MV-4-11 (cell line): Measurements from ENCODE around the gene CHMP2A.
A peak's percentile ranks its signal among the peaks of the same experiment; 100 is the strongest.

ENCODE experiments used
- DNase-seq: peaks from one replicate; lab custom pipeline; 2025; lab: John Stamatoyannopoulos, UW

CHMP2A gene

DNA sequence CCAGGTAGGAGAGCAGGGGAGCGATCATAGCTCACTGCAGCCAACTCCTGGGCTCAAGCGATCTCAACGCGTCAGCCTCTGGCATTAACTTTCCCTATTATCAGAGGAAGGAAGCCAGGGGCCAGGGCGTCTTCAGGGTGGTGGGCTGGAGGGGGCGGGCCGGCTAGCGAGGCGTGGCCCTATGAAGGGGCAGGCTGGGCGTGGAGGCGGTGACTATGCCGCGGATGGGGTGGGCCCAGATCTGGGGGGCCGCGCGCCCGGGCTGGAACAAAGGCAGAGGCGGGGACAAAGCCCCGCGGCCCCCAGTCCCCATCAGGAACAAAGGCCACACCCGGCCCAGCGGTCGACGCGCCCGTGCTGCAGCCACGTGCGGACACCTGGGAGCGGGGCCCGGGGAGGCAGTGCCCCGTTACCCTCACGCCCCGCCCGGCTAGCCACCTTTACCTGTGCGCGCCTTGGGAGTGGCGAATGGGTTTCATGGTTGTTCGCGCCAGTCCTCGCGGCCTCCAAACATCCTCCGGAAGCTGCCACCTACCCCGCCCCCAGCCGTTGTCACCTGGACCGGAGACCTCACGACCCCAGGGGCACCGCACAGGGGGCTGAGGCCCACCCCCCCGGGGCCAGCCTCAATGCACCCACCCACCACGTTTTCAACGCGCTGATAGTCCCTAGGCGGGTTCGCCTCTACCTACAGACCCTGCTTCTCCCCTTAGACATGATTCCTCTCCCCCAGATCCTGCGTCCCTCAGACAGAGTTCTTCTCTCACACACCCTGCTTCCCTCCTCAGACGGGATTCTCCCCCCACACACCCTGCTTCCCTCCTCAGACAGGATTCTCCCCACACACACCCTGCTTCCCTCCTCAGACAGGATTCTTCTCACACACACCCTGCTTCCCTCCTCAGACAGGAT, 16.4 kb downstream of the CHMP2A start:
- no peak for DNase-seq

DNA sequence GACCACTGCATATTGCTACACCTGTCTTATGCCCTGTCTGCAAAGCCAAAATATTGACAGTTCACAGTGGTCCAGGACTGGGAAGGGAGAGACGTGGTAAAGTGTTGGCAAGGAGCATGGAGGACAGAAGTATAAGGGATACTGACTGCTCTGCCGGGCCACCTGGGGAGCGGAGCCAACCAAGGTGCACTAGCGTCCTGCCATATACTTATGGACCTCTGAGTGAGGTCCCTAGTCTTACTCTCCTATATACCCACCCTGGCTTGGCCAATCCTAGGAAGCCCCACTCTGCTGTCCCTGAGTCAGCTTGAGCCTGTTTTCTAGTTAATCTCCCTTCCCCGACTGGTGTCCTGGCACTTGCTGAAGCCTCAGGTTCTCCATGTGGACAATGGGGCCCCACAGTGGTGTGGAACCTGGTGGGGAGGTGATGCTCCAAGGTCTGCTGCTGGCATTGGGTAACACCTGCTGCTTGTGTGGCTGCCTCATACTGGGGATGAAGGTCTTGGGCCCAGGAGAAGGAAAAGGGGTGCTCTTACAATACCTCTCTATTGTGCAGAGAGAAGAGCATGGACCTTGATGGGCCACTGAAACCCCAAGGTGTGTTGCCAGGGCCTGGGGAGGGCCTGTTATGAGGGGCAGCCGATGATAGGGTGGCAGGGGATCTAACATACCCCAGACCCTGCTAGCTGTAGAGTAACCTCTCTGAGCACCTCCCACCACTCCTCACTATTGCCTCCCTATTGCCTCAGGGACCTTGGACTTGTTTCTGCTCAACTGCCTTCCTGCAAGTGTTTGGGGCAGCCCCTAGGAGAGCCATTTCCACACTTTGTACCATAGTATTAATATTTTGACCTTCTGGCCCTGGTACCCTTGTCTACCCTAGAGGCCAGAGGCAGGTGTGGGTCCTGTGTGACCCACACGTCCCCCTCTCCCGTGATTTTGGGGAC, 17.8 kb downstream of the CHMP2A start:
- DNase-seq: no peak

DNA sequence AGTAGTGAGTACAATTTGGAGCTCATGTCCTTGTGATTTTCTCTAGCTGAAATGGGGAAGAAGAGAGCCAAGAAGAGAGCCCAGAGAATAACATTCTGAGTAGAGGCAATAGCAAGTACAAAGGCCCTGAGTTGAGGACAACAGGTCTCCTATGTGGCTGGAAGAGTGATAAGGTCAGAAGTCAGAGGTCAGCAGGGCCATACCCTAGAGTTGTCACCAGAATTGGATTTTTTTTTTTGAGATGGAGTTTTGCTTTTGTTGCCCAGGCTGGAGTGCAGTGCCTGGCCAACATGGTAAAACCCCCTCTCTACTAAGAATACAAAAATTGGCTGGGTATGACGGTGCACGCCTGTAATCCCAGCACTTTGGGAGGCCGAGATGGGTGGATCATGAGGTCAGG, 19.0 kb downstream of the CHMP2A start:
- DNase-seq: no peak

DNA sequence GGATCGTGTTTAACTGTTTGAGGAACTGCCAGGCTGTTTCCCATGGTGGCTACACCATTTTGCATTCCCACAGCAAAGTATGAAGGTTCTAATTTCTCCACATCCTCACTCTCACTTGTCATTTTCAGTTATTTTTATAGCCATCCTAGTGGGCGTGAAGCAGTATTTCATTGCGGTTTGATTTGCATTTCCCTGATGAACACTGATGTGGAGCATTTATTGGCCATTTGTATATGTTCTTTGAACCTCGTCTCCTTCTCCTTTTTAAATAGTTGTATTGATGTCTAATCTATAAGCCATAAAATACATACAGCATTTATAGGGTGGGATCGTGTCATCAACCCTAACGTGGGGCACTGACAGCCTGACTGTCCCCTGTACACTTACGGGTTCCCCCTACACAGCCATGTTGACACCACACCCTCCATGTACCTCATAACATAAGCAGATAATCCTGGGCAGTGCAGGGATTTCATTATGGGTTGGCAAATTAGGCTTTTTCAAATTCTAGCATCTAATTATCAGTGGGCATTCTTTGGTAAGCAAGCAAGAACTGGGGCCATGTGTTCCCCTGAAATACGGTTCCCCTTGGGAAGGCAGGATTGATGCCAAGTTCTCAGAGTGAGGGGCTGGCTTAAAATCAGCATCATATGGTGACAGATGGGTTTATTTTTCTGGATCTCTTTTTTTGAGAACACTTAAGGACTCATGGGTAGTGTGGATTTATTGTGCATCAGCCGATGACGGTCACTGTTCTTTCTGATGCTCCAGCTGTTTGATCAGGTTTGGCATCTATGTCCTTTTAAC, 23.7 kb downstream of the CHMP2A start:
- no peak for DNase-seq

DNA sequence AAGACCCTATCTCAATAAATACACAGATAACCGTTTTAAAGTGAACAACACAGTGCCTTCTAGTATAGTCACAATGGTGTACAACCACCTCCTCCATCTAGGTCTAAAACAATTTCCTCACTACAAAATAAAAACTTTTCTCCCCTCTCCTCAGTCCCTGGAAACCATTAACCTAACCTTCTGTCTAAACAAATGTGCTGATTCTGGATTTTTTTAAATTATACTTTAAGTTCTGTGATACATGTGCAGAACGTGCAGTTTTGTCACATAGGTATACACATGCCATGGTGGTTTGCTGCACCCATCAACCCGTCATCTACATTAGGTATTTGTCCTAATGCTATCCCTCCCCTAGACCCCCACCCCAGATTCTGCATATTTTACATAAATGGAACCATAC, 25.5 kb downstream of the CHMP2A start:
- no peak for DNase-seq

DNA sequence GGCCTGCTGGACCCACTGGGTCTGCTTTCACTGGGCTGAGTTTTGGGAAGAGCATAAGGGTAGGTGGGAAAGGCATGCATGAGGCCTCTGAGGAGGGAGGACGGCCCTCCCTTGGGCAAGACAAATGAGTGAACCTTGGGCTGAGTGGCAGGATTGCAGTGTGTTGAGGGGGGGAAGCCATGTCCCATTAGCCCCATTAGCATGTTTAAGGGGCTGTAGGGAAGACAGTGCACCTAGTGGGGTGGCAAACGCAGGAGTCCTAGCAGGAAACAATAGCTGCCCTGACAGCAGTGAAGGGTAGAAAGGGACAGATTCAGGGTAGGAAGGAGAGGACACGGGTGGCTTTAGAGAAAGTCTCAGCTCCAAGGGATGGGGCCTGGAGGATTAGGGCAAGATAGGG, 32.2 kb downstream of the CHMP2A start:
- no peak for DNase-seq

DNA sequence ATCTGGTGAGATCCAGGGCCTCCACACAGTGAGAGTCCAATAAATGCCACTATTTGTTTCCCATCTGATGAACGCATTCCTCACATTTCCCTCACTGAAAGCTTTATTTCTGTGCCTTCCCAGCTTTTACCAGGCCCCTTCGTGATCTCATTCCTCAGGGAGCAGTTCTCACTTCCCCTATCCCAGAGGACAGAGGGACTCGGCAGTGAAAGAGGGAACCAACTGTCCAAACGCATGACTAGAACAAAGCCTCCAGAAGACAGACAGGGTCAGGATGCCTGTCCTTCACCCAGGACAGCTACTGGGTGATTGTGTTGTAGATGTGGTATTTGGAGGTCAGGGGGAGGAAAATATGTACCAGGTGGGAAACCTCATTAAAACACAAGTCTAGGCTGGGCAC, 33.3 kb downstream of the CHMP2A start:
- peak; percentile 43 for DNase-seq

DNA sequence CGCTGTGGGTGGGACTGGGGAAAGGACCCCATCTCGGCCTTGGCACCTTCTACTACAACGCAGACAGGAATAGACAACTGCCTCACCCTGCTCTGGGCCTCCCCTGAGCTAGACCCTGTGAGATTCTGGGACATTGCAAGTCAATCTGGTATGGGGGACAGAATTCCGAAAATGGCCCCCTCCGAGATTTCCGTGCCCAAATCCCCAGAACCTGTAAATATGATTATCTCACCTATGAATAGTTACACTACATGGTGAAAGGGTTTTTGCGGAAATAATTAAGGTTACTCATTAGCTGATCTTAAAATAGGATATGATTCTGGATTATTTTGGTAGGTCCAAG, 34.7 kb downstream of the CHMP2A start:
- DNase-seq: no peak

DNA sequence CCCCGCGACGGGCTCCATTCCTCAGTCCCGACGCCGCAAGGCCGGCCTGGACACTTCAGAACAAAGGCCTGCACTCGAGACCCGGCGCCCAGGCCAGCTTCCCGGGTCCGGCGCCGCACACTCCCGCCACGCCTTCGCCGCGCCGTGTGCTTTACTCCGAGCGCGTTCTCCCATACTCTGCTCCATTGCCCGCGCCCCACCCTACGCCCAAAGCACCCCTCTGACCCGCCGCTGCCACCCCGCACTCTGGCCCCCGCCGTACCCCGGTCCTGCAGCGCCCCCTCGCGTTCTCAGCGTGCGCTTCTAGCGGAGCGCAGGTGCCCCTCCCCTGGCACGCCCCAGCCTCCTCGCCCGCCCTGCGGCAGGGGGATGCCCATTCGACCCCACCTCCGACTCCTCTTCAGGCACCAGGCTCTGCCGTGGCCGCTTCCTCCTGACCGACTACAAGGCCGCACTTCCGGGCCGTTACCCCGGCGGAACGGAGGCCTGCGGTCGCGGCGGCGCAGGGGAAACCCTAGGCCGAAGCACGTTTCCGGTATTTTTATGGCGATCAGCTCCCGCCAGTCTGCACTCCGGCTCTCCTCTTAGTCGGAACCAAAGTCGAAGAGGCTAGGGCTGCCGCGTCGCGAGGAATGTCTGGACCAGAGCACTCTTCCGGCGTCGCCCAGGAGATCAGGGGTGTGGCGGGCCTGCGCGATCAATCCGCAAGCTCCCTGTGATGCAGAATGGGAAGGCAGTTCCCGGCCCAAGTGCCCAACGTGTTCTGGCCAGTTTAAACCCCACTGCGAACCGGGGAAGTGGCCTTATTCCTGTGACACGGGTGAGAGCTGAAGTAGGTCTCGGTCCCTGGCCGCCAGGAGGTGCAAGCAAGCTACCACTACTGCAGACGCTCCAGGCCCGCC, 35.3 kb downstream of the CHMP2A start, which contains the start of gene ZBTB45:
TSS of gene ZBTB45 (minus strand) at position 456 of the 902 bp plus-strand sequence. CDS start 2,137 bp downstream, outside the sequence.
- DNase-seq: peak; percentile 99

DNA sequence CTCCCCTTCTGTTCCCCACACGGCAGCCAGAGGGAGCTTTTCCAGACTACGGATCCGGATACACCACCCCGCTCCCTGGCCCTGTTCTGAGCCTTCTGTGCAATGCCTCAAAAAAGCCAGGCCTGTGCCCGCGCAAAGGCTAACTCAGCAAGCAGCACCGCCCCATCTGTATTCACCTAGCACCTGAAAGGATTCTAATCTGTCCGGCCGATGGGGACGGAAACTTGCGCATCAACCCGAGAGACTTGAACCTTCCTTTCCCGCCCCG, 35.9 kb downstream of the CHMP2A start:
- DNase-seq: peak; percentile 71

DNA sequence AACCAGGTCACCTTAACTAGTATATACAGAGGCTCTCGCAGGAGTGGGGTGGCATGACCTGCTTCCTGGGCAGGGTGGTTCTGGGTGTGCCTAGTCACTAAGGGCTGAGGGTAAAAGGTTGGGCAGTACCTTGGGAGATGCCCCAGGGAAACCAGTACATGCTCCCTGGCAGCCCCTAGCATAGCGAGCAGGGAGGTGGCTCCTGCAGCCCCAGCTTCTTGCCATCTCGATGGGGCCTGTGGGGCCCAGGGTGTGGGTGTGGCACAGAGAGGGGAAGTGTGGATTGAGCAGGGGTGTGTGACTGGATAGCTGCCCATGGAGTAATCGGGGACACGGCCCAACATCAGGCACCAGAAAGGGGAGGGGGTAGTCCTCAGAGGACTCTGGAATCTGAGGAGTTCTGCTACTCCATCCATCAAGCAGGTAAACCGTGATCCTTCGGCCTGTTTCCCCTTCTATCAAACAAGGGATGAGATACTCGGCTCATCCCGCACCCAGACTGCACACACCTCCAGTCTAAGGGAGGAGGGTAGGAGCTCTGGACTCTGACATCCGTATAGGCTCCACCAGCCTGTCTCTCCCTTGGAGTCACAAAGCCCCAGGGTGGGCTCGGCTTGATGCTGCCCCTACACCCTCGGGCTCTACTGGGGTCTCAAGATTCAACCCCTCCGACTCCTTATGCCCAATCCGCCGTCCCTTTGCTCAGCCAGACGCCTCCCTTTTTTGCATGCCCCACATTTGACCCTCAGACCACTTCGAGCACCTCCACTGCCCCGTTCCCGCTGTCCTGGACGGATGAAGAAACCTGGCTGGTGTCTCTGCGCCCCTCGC, 36.4 kb downstream of the CHMP2A start:
- peak; percentile 66 for DNase-seq

DNA sequence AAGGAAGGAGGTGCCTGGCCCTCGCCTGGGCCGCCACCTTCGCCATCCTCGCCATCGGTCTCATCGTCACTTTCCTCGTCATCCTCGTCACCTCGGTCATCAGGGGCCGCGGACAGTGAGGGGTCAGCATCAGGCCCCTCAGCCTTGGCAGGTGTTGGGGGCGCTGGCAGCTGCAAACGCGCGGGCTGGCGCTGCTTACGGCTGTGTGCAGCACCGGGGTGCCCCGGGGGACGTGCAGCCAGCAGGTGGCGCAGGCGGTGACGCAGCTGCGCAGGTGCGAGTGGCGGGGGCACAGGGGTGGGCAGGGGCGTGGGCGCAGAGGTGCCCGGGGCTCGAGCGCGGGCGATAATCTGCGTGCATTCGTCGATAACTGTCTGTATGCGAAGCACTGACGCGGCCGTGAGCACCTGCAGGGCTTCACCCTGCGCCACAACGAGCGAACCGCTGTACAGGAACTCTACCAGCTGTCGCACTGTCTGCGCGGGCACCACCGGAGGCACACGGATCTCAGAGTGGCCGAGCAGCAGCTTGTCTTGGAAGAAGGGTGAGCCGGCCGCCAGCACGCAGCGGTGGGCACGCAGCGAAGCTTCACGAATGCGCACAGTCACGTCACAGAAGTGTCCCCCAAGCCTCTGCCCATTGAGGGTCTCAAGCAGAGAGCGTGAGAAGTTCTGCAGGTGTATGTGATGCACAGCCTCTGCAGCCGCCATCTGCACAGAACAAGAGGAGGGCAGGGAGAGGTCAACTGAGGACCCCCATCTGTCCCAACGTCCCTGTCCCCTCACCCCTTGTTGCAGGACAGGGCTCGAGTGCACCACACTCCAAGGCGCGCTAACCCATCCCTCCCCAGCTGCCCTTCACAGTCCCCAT, 37.7 kb downstream of the CHMP2A start:
- no peak for DNase-seq

DNA sequence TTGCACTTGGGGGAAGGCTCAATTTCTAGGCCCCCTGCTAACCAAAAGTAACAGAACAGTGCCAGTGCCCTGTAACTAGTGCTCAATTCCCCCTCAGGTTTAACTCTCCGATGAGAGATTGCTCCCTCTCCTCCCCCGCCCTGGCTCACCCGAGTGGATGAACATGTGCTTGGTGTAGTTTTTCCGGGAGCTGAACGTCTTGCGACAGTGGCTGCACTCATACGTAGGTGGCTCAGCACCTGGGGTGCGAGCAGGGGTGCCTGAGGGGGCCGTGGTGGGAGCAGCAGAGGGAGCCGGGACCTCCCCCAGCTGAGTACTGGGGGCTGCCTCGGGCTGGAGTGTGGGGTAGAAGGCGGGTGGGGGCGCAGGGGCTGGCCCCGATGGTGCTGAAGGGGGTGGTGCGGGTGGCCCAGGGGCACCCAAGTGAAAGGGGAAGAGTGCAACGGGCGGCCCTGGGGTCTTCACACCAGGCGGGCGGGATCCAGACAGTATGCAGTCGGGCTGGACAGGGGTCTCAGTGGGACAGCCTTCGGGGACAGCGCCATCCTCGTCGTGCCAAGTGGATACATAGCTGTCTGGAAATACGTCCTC, 38.6 kb downstream of the CHMP2A start:
- DNase-seq: no peak

DNA sequence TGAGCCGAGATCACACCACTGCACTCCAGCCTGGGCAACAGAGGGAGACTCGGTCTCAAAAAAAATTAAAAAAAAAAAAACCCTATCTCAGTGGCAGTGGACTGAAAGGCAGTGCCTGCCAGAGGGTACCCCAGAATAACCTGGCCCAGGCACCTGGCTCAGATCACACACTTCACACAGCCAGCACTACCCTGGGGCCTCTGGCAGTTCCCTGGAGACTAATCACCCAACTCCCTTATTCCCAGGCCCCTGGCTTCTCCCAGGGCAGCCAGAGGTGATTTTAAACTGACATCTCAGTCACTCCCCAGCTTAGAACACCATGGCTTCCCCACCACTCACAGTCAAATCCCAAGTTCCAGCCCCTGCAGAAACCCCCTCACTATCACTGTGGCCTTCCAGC, 39.6 kb downstream of the CHMP2A start:
- no peak for DNase-seq

DNA sequence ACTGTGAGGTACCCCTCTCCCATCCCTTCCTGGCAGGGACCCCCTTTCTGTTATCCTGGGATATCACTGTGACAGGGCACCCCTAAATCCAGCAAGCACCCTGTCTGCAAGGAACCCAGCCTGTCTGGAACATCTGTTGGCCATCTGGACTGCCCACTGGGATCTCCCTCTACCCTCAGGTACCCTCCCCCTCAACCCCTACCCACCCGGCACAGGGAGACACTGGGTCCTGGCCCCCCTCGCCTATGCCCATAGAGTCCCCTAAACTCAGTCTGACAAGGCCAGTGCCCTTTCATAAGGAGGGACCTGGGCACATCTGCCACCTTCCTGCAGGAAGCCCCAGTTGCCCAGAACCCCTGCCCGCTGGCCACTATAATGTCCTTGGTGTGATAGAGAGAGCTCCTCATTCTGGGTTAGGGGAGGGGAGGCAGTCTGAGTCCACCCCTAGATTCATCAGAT, 40.3 kb downstream of the CHMP2A start:
- DNase-seq: no peak

DNA sequence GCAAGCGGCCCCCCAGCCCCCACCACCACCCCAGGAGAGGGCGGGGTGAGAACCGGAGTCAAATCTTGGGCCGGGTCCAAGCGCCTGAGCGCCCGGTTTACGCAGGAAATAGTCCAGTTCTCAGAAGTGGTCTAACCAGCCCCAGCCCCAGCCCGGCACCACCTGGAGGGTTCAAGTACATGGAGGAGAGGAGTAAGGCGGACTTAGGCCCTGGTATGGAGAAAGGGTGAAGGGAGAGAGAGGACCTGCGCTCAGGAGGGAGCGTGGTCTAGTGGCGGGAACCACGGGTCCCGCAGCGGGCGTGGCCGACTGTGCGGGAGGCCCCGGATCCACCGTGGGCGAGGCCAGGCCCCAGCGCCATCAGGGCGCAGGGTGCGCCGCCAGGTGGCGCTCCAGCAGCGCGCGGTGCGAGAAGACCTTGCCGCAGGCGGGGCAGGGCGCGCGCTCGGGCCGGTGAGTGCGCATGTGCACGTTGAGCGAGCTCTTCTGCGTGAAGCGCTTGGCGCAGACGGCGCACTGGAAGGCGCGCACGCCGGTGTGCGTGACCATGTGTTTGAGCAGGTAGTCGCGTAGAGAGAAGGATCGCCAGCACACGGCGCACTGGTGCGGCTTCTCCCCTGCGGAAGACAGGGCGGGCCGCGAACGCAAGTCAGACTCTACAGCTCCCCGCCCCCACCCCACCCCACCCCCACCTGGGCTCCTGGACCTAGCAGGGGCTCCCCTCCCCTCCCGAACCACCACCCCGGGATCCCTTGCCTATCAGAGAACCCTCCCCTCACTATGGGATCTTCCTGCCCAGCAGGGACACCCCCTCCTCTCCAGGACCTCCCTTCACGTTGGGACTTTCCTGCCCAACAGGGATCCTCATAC, 41.0 kb downstream of the CHMP2A start:
- peak; percentile 97 for DNase-seq

DNA sequence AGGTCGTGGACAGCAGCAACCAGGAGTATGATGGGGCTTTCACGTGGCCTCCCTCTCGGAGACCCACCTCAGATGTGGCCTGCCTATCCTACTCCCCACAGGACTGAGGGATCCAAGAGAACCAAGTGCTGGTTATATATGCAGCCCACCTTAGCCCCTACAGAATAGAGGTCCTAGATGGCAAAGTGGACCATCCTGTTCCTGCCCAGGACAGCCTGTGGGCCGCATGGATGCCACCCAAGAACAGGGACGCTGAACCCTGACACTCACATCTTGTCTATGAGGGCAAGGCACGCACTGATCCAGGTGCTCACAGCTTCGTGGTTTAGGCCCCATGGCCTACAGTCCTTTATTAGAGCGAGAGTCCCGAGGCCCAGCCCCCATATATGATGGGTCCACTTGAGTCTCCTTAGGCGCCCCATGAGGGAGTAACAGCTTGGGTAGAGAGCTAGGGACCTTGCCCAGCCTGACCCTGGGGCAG, 41.7 kb downstream of the CHMP2A start:
- no peak for DNase-seq
